ENCODE measurements around the gene ECHDC1.

ECHDC1 gene

DNA sequence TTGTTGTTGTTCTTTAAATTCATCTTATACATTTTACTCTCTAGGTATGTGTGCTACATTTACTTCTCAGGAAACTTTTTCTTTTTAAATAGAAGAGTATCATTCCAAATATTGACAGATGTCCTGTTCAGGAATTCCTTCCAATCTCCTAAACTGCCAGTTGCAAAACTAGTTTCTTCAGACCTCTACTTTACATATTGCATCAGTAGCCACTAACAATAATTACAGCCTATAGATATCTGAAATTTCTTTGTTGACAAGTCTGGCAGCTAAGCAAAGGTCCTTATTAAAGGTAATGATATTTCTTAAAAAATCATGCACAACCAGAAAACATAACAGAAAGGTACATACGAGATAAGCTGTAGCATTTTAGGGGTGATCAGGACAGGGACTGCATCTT is 4.5 kb downstream of the ECHDC1 start:
- TF ChIP-seq USF1 (IDR thresholded peaks at IDR 0.05) (no peak), TEAD4 (IDR thresholded peaks at IDR 0.05) (no peak), EGR1 (IDR thresholded peaks at IDR 0.05) (no peak), ZBTB7A (IDR thresholded peaks at IDR 0.05; ENCODE audit: low read depth) (no peak), RAD21 (IDR thresholded peaks at IDR 0.05; ENCODE audit: low read depth) (no peak), YY1 (IDR thresholded peaks at IDR 0.05; ENCODE audit: low read depth) (no peak), FOXM1 (IDR thresholded peaks at IDR 0.05; ENCODE audit: borderline replicate concordance, low read depth) (no peak), CEBPB (IDR thresholded peaks at IDR 0.05) (no peak), CREB1 (IDR thresholded peaks at IDR 0.05; ENCODE audit: low read depth) (no peak), MAX (IDR thresholded peaks at IDR 0.05) (no peak), TCF12 (IDR thresholded peaks at IDR 0.05; ENCODE audit: low read depth) (no peak), NFIC (IDR thresholded peaks at IDR 0.05) (no peak)

DNA sequence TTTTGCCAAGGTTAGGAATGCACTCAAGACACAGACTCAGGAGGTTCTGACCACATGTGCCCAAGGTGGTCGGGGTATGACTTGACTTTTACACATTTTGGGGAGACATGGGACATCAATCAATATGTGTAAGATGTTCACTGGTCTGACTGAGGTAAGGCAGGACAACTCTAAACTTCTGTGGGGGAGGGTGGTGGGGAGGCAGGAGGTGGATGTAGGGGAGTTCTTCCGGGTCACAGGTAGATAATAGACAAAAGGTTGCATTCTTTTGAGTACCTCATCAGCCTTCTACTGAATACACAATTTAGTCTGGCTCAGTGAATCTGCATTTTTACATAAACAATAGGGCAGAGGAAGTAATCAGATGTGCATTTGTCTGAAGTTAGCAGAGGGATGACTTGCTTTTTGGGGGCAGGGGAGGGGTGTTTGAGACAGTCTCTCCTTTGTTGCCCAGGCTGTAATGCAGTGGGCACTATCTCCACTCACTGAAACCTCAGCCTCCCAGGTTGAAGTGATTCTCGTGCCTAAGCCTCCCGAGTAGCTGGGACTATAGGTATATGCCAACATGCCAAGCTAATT is 10.9 kb downstream of the ECHDC1 start:
- no peak for TF ChIP-seq ZBTB7A (IDR thresholded peaks at IDR 0.05; ENCODE audit: low read depth)
- TF ChIP-seq USF1 (IDR thresholded peaks at IDR 0.05): no peak
- TF ChIP-seq YY1 (IDR thresholded peaks at IDR 0.05; ENCODE audit: low read depth): no peak
- no peak for TF ChIP-seq NFIC (IDR thresholded peaks at IDR 0.05)

GRCh38 chr6:127328043-127328609 is 15.3 kb downstream of the ECHDC1 start:
- no peak for TF ChIP-seq MAX (IDR thresholded peaks at IDR 0.05)
- TF ChIP-seq EGR1 (IDR thresholded peaks at IDR 0.05): no peak
- TF ChIP-seq CEBPB (IDR thresholded peaks at IDR 0.05): no peak
- no peak for TF ChIP-seq REST (IDR thresholded peaks at IDR 0.05; ENCODE audit: low read depth)
- TF ChIP-seq TEAD4 (IDR thresholded peaks at IDR 0.05): no peak
- no peak for TF ChIP-seq FOXM1 (IDR thresholded peaks at IDR 0.05; ENCODE audit: borderline replicate concordance, low read depth)
- TF ChIP-seq EP300 (IDR thresholded peaks at IDR 0.05; ENCODE audit: borderline replicate concordance): no peak
- no peak for TF ChIP-seq ZBTB7A (IDR thresholded peaks at IDR 0.05; ENCODE audit: low read depth)
- no peak for TF ChIP-seq TAF1 (IDR thresholded peaks at IDR 0.05; ENCODE audit: low read depth)

GRCh38 chr6:127319686-127320085 is 23.7 kb downstream of the ECHDC1 start:
- no peak for TF ChIP-seq TCF12 (IDR thresholded peaks at IDR 0.05; ENCODE audit: low read depth)
- no peak for TF ChIP-seq USF1 (IDR thresholded peaks at IDR 0.05)
- TF ChIP-seq FOXM1 (IDR thresholded peaks at IDR 0.05; ENCODE audit: borderline replicate concordance, low read depth): no peak
- no peak for TF ChIP-seq MAX (IDR thresholded peaks at IDR 0.05)
- no peak for TF ChIP-seq RAD21 (IDR thresholded peaks at IDR 0.05; ENCODE audit: low read depth)
- TF ChIP-seq YY1 (IDR thresholded peaks at IDR 0.05; ENCODE audit: low read depth): no peak
- no peak for TF ChIP-seq NFIC (IDR thresholded peaks at IDR 0.05)
- no peak for TF ChIP-seq CEBPB (IDR thresholded peaks at IDR 0.05)
- no peak for TF ChIP-seq TAF1 (IDR thresholded peaks at IDR 0.05; ENCODE audit: low read depth)
- TF ChIP-seq REST (IDR thresholded peaks at IDR 0.05; ENCODE audit: low read depth): no peak
- TF ChIP-seq TEAD4 (IDR thresholded peaks at IDR 0.05): no peak
- no peak for TF ChIP-seq CREB1 (IDR thresholded peaks at IDR 0.05; ENCODE audit: low read depth)
- no peak for TF ChIP-seq EGR1 (IDR thresholded peaks at IDR 0.05)
- TF ChIP-seq EP300 (IDR thresholded peaks at IDR 0.05; ENCODE audit: borderline replicate concordance): no peak

GRCh38 chr6:127317388-127318128 is 25.9 kb downstream of the ECHDC1 start:
- TF ChIP-seq USF1 (IDR thresholded peaks at IDR 0.05) (no peak), RAD21 (IDR thresholded peaks at IDR 0.05; ENCODE audit: low read depth) (no peak), EP300 (IDR thresholded peaks at IDR 0.05; ENCODE audit: borderline replicate concordance) (no peak), TAF1 (IDR thresholded peaks at IDR 0.05; ENCODE audit: low read depth) (no peak), ZBTB7A (IDR thresholded peaks at IDR 0.05; ENCODE audit: low read depth) (no peak), YY1 (IDR thresholded peaks at IDR 0.05; ENCODE audit: low read depth) (no peak)
